Stimulated activated CD8-positive, alpha-beta memory T cell treated with anti-CD3 and anti-CD28 coated beads, Interleukin-7, amount 100 ng/mL, for 48 hours (primary cell): Measurements from ENCODE around the gene IRX6.

Source experiments
- DNase-seq, 2 donors: peaks; one replicate each; pipeline ENCODE4 v3.0.0-alpha.2; 2020; ENCODE audit warnings: low read depth in 1 of 2; ENCODE audit errors: extremely low read depth in 1 of 2

IRX6 gene

DNA sequence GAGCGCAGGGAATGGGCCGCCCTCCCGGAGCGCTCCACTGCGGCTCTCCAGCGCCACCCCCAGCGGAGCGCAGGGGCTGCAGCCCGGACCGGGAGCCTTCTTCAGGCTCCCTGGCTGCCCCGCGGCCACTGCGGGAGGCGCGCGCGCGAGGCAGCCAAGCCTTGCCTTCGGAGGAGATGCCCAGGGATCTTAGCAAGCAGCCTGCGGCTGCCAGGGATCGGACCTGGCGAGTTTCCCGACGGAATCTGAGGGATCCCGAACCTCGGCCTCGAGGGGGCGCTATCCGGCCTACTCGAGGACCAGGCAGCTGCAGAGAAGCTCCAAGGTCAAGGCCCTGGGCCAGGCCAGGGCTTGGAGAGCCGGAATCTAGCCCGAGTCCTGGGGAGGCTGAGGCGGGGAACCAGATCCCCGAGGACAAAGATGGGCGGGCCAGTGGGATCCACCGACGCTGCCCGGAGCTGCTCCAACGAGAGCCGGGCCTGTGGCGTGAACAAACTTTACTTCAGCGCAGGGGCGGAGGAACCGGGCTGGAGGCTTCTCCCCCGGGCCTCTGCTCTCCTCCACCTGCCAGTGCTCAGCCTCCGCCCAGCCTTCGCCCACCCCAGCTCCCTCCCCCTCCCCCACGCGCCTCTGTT, at the start of gene IRX6:
Gene IRX6 (plus strand): TSS at position 567 of the 635 bp plus-strand sequence. CDS start 889 bp downstream, outside the sequence.
- DNase-seq, result no peak

DNA sequence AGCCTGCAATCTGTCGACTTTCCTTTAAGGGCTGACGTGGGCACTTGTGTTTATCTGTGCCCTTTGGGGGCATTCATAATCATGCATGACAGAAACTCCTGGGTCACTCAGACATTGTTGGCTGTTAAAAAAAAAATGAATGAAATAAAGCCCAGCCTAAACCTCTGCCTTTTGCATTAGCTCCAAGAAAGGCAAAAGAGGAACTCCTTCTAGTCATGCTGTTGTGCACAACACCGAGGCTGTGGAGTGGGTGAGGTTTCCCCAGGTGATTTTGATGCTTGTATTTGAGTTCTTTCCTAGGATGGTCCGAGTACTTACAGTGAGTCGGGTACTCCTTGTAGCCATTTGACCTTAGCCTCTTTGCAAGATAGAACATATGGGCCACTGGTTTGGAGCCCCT, 49.6 kb upstream of the IRX6 start:
- no peak for DNase-seq

DNA sequence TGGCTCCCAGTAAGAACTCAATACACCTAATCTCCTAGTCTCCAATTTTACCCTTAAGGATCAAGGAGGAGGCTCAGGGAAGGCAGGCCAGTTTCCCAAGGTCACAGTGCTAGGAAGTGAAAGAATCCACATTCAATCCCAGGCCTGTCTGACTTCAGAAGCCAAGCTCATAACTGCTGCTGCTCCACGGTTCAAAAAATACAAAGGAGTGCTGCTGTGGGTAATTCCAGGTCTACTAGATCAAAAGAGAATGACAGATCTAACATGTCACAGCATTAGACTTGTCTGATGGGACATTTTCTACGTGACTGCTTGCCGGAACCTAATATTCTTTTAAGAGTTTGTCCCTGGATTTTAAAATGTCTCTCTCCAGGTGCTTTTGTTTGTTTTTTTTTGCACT, 48.8 kb upstream of the IRX6 start:
- DNase-seq, result no peak

DNA sequence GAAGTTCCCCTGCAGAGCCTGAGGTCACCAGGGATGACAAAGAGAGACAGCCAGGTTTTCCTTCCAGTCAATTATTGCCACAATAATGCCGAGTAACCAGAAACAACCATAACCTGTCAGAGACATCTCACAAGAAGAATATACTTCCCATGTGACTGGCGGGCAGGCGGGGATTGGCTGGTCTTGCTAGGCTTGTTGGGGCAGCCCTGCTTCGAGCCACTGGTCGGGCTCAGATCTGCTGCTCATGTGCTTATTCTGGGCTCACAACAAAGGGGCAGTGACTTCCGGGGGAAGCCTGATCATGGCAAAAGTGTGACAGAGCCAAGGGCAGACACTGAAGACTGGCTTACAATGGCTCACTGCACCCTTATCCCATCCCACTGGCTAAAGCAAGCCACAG, 48.1 kb upstream of the IRX6 start:
- DNase-seq, result no peak

DNA sequence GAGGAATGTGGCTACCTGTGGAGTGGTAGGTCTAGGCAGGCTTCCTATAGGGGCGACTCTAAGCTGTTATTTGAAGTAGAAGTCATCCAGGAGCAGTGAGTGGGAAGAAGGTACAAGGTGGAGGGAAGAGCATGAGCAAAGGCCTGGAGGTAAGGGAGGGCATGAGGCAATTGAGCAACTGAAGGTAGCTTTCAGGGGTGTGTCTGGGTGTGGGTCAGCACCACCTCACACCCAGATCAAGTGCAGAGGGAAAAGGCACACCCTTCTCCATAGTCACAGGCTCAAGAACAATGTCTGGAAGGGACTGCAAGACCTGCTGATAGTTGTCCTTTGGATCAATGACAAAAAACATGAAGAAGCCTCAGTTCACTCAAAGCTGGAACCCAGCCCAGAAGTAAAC, 46.5 kb upstream of the IRX6 start:
- DNase-seq, result no peak

DNA sequence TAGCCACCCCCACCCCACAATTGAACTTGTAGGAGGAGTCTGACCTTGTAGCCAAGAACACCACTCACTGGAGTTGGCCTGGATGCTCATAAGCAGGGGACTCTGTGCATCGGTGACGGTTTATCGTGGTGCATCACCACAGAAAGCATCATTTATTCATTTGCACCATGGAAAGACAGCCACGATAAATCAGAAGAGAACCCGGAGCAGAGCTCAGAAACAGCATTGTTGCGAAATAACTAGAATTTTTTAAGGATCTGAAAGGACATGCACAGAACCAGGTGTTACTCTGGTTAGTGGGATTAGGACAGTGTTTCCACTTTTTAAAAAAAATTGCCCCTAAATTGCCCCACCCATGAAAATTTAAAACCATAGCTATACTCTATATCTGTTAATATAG, 44.4 kb upstream of the IRX6 start:
- no peak for DNase-seq

DNA sequence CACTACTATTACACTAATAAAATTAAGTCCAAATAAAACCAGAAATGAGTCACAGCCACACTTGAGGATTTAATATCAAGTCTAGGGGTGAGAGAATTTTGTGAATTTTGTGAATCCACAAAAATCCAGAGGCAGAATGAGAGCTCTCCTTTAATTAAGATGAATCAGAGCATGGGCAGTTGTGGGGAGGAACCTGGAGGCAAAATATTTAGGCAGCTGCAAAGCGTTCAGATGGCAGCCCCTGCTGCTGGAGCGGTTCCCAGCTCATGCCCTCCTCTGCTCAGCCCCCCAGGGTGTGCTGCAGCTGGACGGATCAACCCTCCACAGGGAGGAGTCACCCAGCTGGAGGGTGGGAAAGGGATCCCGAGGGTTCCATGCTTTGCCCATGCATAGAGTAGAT, 43.4 kb upstream of the IRX6 start:
- no peak for DNase-seq

DNA sequence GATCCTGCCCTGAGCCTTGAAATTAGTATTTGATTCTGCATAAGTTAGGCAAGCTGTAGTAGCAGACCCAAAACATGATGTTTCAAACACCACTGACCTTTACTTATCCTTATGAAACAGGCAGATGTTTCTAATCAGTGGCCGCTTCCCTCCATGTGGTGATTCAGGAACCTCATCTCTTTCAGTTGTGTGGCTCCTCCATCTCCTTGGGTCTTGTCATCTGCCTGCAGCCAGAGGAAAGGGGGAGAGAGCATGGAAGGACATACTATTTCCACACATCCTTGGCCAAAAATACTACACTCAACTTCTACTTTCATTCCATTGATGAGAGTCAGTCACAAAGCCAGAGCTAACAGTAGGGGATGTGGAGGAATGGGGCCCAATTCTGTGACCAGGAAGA, 41.6 kb upstream of the IRX6 start:
- DNase-seq, result no peak

DNA sequence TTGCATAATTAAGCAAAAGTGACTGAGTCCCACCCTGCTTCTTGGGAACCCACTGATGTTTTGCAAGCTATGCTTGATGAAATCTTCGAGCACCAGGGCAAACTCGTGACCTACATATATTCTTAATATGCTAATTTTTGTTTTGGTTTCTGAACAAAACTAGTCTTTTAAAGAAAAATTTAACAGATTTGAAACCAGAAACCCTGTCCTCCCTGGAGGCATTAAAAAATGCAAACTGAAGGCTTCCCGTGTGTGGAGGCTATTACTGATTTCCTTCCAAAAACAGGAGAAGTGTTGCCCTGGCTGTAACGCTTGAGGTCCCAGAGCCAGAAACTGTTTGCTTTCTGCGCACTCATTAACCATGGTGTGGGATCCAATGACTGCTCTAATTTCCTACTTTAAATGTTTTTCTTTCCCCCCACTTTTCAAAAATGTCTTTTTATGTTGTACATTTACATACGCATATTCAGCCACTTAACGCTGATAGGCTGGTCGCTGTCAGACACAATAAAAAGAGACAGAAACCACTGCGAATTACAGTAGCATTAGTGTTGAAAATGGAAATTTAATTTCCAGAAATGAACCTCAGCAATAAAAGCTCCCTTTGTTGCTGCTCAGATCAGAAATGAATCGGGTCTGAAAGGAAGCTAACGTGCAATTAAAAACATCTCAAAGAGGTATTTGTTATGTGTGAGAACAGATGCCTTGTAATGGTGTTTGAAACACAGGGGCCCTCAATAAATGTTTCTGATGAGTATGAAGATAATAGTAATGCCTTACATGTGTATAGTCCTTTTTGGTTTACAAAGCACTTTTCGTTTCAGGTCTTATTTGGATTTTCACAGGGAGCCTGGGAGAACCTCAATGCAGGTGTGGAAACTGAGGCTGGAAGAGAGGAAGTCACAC, 39.9 kb upstream of the IRX6 start:
- no peak for DNase-seq

DNA sequence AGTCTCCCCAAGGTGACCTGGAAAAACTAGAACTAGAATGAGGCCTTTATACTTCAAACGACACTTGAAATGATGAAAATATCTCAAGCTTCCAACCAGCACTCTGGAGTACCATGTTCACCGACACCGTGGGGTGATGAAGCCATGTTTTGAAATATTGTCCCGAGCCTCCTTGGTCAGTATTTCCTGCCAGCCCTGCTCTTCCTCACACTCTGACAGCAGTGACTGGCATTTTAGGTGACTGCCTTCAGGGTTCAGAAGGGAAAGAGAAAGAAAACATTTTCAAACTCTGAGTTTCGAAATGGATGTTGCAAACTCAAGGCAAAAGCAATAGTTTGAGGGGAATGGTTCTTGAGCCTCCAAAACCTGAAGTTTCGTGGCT, 39.3 kb upstream of the IRX6 start:
- no peak for DNase-seq

DNA sequence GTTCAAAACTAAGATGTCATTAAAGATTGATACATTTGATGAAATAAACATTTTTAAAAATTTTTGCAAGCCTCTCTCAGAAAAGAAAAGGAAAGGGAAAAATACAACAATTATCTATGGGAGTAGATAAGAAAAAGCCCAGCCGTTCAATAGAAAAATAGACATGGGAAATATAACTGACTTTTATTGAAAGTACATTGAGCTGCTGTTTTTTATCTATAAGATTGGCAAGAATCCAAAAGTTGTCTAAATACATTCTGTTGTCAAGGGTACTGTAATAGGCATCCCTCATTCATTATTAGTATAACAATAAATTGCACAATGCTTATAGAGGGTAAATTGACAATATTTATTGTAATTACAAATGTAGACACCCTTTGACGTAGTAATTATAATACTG, 38.4 kb upstream of the IRX6 start:
- DNase-seq, result no peak

DNA sequence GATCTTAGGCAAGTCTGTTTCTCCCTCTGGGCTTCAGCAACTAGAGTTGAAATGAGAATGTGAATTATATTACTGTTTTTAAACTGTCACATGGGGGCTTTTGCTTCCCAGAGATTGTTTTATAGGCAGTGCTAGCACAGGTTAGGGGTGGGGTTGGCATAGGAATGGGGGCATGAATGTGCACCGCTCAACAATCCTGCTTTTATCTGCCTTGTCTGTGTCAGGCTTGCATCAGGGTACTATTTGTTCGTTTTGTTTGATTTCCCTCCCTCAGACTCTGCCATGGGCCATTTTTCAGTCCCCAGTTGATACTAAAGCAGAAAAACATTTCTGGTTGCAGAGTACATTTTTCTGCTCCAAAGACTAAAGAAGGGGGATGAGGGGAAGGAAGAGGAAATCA, 34.6 kb upstream of the IRX6 start:
- DNase-seq, result no peak

DNA sequence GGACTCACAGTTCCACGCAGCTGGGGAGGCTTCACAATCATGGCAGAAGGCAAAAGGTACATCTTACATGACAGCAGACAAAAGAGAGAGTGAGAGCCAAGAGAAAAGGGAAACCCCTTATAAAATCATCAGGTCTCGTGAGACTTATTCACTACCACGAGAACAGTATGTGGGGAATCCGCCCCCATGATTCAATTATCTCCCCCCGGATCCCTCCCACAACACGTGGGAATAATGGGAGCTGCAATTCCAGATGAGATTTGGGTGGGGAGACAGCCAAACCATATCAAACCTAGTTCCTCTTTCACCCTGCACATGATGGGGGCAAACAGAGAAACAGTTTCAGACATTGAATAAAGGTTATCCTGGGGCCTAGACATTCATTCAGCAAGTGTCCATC, 32.2 kb upstream of the IRX6 start:
- no peak for DNase-seq

DNA sequence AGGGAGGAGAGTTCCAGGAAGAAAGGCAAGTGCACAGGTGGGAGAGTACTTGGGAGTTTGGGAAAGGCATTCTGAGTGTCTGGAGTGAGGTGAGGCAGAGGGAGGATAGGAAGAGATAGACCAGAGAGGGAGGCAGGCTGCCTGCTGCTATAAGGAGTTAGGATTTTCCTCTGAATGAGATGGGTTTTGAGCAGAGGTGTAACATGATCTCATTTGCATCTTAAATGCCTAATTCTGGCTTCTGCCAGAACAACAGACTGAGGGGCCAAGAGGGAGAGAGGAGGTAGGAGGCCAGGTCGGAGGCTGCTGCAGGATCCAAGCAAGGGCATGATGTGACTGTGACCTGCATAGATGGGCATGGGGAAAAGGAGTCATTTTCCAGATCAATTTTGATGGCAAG, 31.5 kb upstream of the IRX6 start:
- no peak for DNase-seq

DNA sequence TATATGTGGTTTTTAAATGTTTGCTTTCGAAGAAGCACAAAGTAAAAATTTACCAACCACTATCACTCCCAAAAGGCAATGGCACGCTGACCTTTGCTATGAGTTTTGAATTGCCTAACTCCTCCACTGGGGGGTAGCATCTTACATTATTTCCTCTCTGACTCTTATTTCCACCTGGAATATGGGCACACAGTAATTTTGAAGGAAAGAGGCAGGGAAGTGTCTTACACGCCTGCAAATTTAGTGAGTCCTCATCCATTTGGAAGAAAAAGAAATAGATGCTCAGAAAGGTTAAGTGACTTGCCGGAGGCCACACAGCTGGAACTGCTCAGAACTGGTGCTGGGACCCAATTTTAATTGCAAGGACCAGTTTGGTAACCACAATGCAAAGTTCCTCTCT, 29.9 kb upstream of the IRX6 start:
- DNase-seq, result no peak

DNA sequence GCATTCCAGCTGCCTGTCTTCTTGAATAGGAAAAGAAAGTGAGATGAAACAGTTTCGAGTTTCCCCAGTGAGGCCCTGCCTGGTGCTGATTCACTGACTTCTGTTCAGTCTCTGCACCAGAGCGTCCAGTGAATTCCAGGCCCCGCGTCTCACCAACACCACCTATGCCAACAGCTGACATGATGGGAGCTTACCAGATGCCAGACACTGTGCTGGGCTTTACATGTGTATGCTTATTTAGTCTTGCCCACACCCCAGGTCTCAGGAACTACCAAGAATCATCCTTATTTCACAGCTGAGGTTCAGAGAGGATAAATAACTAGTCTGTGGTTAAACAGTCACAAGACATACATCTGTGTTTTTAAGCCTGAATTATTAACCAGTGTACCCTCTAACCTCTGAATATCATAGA, 29.1 kb upstream of the IRX6 start:
- DNase-seq, result no peak

DNA sequence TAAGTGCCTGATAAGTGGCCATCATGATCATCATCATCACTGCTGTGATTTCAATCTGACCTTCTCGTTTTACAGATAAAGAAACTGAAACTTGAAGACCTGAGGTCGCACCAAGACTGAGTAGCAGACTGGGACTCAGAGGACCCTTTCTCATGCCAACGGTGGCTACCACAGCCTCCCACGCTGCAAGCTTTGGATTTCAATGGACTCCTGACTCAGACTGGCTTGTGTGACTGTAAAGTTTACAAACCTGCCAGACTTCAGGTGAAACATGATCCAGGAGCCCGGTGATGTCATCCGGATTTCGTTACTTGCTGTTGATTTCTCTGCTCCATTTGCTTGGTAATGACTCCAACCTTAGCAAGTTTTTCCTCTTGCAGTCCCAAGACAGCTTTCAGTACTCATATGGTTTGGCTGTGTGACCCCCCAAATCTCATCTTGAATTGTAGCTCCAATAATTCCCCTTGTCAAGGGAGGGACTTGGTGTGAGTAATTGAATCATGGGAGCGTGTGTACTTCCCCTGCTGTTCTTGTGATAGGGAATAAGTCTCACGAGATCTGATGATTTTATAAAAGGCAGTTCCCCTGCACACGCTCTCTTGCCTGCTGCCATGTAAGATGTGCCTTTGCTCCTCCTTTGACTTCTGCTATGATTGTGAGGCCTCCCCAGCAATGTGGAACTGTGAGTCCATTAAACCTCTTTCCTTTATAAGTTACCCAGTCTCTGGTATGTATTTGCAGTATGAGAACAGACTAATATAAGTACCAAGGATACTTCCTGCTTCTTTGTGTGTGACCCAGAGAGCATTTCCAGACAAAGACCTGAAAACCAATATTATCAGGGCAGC, 26.7 kb upstream of the IRX6 start:
- DNase-seq, result no peak

DNA sequence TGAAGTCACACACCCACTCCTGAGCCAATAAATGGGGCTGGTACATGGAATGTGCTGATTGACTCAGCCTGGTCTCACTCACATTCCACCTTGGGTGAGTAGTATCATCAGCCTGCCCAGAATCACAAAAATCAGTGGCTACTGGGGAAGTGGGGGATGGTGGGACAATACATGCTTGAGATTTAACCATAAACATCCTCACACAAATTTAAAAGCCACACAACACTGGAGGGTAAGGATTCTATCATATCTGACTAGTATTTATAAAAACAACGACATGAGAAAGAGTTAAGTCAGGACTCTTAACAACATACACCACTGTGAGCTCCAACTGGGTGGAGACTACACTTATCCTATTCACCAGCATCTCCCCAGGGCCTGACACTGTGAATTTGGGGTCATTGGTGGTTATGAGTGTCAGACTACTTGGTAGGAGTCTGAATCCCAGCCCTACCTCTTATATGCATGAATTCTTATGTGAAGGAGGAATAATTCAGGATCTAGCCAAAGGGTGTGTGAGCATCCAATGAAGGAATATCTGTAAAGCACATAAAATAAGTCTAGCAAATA, 26.0 kb upstream of the IRX6 start:
- no peak for DNase-seq

DNA sequence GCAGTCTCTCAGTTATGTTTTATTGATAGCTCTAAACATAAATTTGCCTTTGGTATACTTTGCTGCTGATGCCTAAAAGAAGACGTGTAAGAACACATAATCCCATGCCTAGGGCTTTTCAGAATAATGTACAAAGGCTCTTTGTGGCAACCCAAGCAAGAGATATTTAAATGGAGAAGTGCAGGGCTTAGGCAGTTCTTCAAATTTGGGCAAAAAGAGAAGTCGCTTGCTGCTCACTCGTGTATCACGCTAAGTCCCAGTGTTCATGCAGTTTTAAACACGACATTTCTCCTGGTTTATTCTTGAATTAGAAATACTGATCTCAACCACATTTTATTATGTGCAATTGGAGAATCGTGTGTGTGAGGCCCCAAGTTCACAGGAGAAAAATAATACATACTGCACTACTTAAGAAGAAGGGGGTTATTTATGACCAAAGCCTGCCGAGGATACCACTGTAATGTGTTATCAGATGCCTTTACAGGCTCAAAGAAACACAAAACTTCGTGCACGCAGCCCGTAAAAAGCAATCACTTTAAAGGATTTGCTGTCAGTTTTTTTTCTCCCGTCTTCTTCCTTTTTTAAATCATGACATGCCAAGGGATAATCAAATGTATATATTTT, 22.5 kb upstream of the IRX6 start:
- no peak for DNase-seq

DNA sequence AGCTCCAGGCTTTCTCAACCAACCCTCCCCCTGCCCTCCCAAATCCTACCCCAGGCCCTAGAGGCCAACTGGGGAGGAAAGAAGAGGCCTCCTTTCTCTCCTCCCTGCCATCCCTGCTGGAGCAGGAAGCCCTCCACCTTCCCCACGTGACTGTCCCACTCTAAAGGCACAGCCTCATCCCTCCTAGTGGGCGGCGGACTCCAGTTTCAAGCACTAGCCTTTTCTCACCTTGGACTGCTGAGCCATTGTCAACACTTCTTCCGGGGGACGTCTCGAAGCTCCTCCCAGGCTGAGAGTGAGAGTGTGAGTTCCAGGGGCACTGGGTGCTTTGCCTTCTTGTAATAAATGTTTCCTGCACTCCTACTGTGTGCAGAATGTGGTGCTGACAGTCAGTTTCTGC, 21.4 kb upstream of the IRX6 start:
- DNase-seq, result no peak

DNA sequence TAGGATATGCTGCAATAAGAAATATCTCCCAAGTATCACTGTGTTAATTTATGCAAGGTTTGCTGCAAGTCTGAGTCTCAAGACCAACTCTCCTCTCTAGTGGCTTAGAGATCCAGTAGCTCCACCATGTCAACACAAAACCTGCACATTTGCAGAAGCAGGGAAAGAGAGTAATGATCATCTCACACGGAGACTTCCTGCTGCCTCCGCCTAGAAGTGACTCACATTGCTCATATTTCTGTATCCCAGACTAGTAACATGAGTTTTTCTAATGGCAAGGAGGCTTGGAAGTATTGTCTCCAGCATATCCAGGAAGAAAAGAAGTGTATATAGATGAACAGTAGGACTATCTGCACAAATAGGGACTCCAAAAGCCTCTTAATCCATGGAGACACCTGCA, 15.0 kb upstream of the IRX6 start:
- no peak for DNase-seq
